ENCODE measurements around the gene MYLK4.

- TF ChIP-seq POLR2A (IDR thresholded peaks at IDR 0.05; ENCODE audit: low read depth, low read length) (no peak), POLR2AphosphoS5 (IDR thresholded peaks at IDR 0.05; ENCODE audit: low read depth, low read length) (no peak)
These were observed 1.1 kb upstream of the MYLK4 start for GRCh38 chr6:2751871-2752270.

Data from GM12892 (cell line).